GOT3 (cell line): ENCODE data around the gene SDCBP2.

Experiments
- DNase-seq: peaks from one replicate; lab custom pipeline; 2025; ENCODE audit warnings: mixed read lengths; lab: John Stamatoyannopoulos, UW

SDCBP2 gene

DNA sequence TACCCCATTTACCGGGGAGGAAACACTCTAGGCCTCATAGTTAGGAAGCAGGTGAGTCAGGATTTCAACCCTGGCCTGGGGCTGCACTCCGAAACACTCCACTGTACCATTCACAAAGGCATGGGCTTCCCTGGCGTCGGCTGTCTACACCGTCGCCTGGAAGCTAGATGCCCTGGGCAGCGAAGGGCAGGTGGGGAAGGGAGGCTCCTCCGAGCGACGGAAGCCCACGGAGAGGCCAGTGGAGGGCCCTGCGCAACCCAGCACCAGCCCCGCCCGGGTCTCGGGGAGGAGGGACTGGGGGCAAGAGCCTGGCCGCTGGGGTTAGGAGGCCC is 16.1 kb downstream of the SDCBP2 start:
- DNase-seq, result no peak

DNA sequence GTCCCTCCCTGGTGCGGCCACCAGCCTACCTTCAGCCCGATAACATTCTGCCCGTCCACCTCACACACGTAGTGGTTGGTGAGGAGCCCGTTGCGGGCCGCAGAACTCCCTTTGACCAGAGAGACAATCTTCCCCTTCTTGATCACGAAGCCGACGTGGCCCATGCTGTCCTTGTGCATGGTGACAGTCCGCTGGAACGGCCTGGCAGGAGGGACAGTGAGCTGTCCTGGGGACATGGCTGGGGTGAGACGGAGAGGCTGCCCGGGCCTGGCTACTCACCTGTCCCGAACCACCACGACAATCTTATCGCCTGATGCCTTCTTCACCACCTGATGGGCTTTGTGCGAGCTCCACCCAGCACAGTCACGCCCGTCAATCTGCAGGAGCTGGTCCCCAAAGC is 16.6 kb downstream of the SDCBP2 start:
- no peak for DNase-seq

DNA sequence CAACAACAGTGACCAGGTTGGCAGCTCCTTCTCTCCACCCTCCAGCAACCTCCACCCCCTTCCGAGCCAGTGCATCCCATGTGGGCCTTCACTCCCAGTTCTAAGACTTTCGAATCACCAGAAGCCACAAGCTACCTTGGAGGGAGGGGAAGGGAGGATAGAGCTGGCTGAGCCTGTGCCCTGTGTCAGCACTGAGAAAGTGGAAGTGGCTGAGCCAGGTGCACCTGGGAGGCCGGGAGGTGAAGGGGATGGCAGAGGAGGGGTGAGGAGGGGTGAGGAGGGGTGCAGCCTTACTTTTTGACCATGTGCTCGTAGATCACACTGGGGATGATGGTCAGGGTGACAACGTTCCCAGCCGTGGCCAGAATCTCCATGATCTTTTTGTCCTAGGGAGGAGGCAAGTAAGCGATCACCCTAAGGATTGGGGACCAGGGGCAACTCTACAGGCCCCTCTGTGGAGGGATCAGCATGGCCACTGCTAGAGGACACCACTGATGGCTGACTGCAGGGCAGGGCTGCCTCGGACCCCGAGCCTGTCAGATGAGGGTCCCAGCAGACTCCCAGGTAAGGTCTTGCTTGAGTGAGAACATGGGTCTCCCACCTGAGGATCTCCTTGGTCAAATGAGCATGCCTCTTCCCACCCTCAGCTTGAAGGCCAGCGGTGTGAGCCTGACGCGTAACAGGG is 18.3 kb downstream of the SDCBP2 start:
- no peak for DNase-seq

DNA sequence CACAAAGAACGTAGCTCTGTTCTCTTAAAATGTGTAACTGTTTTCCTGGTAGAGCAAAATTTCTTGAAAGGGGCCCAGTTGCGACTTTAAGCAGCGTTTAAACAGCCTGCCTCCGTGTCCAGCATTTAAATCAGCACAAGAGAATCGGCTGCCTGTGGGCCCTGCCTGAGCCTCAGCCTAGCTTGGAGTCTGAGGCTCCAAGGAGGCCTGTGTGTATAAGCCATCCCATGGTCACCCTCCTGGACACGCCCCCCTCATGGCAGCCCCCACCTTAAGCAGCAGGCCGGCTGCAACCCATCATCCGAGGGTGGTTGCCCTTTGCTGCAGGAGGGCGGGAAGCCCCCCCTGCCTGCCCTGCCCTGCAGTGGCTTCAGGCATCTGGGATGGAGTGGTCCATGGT is 18.9 kb downstream of the SDCBP2 start:
- DNase-seq, result no peak

DNA sequence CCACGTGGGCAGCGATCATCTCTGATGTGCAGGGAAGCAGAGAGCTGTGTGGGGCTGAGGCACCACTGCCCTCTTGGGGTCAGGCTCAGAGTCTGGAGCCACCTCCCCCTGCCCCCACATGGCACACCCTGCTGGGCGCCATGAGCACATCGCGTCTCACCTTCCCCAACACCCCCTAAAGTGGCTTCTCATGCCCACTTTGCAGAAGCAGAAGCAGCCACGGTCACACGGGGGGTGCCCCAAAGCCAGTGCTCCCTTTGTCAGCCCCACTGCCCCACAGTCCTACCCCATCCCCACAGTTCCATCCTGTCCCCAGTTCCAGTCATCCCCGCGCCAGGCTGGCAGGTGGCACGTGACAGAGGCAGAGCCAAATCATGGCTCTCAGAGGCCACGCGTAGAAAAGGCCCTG is 19.5 kb downstream of the SDCBP2 start:
- no peak for DNase-seq

DNA sequence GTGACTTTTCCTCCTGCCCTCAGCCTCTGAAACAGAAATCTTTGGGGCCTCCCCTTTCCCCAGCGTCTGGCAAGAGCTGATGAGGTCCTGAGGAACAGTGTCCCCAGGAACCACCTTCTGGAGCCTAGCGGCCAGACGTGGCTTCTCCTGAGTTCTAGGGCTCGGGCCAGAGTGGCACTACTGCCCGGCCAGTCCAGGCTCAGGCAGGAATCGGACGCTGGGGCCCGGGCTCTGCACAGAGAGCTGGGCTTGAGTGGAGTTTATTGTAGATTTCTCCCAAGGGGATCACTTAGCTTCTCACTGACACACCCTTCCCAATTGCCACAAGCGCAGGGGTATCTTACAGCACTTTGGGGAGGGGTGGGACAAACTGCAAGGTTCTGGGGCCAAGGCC is 20.2 kb downstream of the SDCBP2 start:
- no peak for DNase-seq

DNA sequence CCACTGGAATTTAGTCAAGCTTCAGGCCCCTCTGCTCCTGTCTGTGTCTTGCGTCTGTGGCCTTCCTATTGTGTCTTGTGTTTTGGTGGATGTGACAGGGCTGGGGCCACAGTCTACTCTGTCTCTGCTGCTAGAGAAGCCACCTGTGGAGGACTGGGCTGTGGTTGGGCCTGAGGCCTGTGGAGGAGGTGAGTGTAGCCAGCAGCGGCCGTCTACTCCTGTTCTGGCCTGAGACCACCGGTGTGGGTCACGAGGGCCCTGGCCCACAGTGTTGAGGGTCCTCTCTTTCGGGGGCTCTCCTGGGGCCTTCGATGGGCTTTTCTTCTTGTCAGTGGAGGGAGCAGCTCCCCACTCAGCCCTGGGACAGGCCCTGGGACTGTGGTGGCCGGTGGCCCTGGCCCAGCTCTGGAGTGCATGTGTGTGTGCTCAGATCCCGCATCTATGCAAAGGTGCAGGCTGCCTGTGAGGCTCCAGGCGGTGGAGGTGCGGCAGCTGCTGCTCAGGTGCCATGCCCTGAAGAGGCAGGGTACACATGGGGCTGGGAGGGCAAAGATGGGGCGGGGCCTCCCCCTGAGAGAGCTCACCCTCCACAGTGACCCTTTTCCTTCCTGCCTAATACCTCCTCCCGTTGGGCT is 20.8 kb downstream of the SDCBP2 start:
- no peak for DNase-seq

DNA sequence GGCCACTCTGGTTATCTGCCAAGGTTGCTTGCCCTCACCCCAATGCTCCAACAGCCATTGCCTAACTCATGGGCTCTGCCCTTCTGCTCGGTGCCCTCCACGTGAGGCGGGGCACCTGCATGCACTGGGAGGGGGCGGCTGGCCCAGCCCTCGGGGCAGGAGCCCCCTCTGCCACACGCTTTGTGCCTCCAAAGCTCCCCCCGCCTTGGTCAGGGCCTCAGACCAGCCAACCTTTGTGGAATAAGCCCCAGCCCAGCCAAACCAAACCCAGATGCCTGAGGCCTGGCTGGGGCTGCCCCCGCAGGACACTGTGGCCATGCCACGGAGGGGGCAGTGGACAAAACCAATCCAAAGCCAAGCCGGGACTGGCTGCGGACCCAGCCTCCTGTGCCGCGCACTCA is 21.4 kb downstream of the SDCBP2 start:
- no peak for DNase-seq

DNA sequence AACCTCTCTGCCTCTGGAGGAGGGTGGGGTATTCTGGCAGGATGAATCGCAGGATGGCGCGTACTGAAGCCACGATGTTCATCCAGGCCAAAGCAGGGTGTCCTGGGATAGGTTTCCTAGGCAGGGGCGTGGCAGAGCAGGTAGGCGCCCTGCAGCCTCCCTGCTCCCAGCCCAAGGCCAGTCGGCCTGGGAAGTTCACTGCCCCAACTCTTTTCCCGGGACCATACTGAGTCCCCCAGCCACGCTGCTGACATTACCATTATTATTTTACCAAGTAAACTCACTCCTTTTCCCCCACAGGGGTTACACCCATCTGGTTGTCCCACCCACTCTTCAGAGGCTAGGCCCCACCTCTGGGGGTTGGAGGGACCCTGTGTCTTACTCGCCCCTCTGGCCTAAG is 21.8 kb downstream of the SDCBP2 start:
- DNase-seq, result no peak

DNA sequence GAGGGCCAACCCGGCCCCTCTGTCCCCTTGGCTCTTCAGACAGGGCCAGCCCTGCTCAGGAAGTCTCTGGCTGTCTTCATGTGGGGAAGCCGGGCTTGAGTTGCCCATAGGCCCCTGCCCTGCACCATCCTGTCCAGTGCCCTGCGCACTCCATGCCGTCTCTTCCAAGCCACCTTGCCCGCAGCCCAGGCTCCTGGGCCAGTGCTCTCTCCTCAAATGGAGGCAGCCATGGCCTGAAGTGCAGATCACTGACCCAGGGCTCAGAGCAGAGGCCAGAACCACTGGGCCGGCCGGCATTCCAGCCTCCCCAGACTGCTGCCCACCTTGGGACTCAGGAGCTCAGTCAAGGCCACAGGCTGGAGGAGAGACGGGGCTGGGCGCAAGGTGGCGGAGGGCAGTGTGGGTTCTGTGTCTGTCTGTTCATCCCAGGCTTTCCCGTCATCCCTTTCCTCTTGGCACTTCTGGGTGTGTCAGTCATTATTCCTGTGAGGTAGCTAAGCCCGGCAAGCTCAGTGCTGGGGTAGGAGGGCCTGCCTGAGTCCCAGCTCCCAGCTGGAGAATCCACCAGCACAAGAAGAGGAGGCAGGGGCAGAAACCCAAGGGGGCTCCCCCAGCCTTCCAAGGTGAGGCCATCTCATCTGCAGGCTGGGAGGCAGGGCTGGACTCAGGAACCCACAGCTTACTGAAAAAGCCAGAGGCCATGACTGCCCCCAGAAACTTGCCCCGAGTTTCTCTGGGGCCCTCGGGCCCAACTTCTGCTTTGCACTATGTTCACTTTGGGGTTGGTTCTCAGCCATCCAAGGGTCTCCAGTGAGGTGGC is 22.4 kb downstream of the SDCBP2 start:
- no peak for DNase-seq

DNA sequence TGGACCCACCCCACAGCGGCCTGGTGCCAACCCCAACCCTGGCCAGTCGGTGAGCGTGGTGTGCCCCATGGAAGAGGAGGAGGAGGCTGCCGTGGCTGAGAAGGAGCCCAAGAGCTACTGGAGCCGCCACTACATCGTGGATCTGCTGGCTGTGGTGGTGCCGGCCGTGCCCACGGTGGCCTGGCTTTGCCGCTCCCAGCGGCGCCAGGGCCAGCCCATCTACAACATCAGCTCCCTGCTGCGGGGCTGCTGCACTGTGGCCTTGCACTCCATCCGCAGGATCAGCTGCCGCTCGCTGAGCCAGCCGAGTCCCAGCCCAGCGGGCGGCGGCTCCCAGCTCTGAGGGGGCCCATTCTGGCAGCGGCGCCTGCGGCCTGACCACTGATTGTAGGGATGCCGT is 23.2 kb downstream of the SDCBP2 start:
- no peak for DNase-seq

DNA sequence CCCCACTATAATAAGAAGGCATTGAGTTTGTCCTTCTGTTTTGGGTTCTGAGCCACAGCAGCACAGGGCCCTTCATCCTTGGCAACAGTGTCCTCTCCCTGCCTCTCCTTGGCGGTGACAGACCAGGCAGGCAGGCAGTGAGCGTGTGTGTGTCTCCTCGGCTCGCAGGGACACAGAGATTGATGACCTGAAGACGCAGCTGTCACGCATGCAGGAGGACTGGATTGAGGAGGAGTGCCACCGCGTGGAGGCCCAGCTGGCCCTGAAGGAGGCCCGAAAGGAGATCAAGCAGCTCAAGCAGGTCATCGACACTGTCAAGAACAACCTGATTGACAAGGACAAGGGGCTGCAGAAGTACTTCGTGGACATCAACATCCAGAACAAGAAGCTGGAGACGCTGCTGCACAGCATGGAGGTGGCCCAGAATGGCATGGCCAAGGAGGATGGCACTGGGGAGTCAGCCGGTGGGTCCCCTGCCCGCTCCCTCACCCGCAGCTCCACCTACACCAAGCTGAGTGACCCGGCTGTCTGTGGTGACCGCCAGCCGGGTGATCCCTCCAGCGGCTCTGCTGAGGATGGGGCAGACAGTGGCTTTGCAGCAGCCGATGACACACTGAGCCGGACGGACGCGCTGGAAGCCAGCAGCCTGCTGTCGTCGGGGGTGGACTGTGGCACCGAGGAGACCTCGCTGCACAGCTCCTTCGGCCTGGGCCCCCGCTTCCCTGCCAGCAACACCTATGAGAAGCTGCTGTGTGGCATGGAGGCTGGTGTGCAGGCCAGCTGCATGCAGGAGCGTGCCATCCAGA is 24.0 kb downstream of the SDCBP2 start:
- no peak for DNase-seq

DNA sequence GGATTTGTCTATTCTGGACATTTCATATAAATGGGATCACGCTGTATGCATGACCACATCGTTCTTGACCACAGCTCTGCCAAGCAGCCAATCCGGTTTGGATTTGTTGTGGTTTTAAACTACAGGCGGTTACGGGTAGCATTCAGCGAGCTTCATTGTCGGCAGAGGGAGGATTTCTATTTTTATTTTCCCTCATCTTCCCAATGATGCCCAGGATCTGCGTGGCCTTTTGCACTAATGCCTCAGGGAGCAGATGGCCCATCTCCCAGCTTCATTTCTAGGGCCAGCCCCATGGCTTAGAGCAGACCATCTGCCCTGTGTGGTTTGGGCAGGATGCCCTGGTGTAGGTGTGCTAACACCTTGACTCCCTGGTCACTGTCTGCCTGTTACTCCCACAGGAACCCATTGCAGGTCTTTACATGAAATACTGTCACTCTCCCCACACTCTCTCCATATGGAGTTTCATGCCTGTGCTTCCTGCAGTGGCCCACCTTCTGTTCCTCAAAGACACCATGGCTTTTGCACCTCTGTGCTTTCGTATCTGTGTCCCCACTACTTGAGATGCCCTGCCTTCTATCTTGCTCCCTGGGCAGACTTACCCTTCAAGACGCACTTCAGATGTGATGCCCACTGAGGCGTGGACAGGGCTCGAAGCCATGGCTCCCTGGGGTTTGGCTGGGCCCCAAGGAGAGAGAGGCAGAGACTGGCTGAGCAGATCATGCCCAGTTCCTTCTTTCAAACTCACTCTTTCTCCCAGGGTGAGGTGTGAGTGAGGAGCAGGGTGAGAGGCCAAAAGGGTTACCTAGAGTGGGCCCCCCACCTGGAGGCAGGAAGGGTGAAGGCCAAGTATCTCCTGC is 26.0 kb downstream of the SDCBP2 start:
- DNase-seq, result no peak

DNA sequence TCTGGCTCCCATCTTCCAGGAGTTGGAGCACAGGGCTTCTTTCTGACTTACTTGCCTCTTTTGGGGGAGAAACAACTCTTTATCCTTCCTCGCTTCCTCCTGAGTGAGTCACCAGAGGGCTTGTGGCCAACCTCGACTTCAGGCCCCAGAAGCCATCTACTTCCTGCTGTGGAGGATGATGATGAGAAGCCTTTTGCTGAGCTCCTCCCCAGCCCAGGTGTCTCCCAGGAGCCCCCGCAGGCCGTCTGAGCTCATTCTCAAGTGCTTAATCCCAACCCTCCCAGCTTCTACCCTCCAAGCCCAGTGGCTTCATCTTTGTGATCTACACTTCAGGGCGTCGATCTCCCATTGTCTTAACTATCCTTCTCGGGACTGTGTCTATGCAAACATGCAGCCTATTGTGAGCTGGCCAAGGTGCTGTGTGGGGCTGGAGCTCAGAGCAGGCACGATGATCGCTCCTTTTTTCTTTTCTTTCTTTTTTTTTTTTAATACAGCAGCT is 27.9 kb downstream of the SDCBP2 start:
- no peak for DNase-seq

DNA sequence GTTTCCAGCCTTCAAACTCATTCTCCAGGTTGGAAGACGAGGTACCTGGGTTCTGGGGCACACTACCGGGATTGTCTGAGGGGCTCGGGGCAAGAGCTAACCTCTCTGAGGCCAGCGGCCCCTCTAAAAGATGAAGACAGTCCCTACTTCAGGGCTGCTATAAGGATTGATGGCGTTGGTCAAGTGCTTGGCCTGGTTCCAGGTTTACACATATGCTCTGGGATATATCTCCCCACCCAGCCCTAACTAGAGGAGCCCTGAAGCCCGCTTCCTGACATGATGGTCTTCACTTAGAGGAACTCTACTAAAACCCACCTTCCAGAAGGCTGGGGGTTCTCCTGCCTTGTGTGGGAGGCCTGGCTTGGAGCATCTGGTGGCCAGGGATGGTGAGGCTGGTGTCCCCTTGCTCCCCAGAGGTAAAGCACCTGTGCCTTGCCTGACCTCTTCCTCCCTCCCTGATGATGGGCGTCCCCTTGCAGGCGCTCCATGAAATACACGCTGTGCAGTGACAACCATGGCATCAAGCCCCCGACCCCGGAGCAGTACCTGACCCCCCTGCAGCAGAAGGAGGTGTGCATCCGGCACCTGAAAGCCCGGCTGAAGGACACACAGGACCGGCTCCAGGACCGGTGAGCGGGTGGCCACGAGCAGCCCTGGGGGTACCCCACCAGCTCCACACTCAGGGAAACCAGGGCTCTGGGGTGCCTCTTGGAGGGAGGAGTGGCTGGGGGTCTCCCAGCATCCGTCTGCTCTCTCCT is 28.7 kb downstream of the SDCBP2 start:
- DNase-seq, result no peak

DNA sequence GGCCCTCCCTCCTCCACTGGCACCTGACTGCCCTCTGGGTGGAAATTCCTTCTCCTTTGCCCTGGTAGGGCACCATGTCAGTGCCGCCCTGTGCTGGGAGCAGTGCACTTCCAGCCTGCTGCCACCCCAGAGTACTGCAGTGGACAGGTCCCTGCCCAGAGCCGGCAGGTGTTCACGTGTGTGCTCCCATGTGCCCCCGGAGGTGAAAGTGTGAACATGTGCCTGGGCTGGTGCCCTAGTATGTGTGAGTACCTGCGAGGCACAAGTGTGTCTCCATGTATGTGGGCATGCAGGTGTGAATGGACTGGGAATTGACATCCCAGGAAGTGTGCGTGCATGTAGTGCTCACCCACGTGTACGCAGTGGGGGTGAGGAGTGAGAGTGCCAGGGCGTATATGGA is 29.4 kb downstream of the SDCBP2 start:
- DNase-seq, result no peak

DNA sequence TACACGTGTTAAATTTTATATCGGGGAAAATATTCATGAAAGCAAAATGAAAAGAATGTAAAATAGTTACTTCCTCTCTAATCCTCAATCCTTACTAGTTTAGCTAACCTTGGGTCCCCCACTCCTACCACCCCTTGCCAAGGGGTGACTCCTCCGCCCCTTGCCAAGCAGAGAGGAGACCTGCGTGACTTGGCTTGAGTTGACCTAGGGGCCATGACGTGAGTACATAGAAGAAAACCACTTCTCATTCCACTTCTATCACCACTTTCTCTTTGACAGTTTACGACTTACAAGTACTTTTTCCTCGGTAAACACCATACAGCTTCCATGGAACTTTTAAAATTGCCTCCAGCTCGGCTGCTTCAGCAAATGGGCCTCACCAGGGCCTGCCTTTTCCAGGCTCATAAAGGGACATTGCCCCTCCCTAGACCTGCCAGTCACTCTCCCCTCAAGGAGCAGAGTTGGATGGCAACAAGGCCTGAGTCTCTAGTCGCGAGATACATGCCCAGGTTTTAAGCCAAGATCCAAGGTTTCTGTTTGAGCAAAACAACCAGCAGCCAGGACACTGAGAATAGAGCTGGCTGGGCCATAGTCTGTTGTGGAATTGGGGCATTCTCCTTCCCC is 29.9 kb downstream of the SDCBP2 start:
- no peak for DNase-seq

DNA sequence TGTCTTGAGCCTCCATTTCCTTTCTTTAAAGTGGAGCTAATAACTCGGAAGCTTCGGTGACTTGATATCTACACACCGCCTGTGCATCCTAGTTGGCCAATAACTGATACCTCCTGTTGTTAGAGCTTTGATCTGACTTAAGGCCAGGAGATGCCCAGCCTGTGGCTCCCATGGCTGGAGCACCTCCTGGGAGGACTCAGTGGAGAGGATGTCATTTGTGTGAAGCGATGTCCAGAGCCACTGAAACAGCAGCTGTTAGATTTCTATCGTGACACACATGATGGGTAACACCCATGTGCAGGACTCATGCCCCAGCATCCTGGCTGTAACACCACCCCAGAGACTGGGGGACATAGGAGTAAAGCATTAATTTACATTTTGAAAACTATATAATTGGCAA is 30.8 kb downstream of the SDCBP2 start:
- DNase-seq, result no peak

DNA sequence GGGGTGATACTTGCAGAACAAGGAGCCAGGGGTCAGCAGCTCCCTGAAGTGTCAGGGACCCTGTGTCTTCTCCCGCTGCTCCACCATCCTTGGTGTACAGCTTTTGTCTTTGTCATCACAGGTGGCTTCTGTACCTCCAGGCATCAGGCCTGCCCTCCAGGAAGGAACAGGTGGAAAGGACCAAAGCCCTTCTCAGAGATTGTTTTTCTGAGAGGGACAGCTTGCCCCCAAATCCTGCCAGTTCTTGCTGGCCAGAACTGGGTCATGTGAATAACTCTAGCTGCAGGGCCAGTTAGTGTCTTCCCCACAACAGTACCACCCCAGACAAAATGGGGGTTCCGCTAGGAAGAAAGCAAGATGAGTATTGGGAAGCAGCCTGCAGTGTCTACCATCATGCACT is 31.5 kb downstream of the SDCBP2 start:
- no peak for DNase-seq

DNA sequence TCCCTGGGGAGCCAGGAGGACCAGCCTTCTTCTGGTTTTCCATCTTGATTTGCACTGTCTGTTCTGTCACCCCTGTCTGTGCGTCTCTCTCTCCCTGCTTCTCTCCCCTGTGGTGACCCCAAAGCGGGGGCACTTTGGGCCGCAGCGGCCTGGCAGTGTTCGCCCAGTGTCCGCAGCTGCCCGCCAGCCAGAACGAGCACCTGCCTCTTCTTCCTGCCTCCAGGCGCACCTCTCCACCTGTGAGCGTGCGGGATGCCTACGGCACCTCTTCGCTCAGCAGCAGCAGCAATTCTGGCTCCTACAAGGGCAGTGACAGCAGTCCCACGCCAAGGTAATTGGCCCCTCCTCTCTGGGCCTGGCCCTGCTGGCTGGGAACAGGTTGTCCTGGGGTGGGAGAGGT is 32.0 kb downstream of the SDCBP2 start:
- no peak for DNase-seq
